ENCODE measurements around the gene IFI27L2.

Gene IFI27L2, protein sequence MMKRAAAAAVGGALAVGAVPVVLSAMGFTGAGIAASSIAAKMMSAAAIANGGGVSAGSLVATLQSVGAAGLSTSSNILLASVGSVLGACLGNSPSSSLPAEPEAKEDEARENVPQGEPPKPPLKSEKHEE

DNA sequence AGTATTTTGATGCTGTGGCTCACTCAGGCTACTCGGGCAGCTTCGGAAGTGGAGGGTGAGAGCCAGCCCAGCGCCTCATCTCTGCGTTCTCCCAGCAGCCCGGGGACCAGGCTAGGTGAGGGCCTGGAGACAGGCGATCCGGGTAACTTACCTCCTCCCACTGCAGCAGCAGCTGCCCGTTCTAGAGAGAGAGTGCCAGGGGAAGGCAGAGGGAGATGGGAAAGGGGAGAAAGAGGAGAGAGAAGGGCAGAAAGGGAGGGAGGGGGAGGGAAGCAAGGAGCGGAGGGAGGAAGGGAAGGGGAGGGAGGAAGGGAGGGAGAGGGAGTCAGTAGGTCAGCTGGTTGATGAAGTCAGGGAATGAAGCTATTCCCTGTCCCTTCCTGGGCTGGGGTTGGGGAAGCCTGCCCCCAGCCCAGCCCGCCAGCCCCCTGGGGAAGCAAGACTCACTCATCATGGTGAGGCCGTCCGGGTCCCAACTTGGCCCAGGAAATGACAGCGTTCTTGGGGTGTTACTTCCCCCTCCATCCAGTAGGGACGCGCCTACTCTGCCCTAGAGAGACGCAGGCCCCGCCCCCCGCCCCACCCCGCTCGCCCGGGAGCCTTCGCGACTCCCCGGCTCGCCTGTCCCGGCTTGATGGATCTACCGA lies at the start of gene IFI27L2:
Gene IFI27L2 (minus strand): TSS at position 494 of the 647 bp plus-strand sequence. CDS start 40 bp downstream, at position 454.
- no peaks in the 10 kb centered on the region for H3K9me3 ChIP-seq (ENCODE audit: control insufficient read depth, insufficient read depth, low read length)
- no peaks in the 10 kb centered on the region for H3K4me1 ChIP-seq (ENCODE audit: control insufficient read depth, insufficient read depth, low read length)
- H3K4me3 ChIP-seq (ENCODE audit: low read depth, low read length): peak within 1 kb of the TSS; percentile 67
- peak within 1 kb of the TSS; percentile 26 for H3K9ac ChIP-seq (ENCODE audit: low read depth, low read length)
- H3K27me3 ChIP-seq (ENCODE audit: control insufficient read depth, insufficient read depth, low read length): peaks cover 3% of the 10 kb centered on the region
- H3K36me3 ChIP-seq (ENCODE audit: control insufficient read depth, insufficient read depth, low read length): no peaks in the 10 kb centered on the region

GRCh38 chr14:94177806-94178205 lies 48.4 kb upstream of the IFI27L2 start:
- H3K36me3 ChIP-seq (ENCODE audit: control insufficient read depth, insufficient read depth, low read length): no peaks in the 10 kb centered on the region
- no peak overlapping the region for H3K9ac ChIP-seq (ENCODE audit: low read depth, low read length)
- H3K4me1 ChIP-seq (ENCODE audit: control insufficient read depth, insufficient read depth, low read length): peaks cover 6% of the 10 kb centered on the region
- no peaks in the 10 kb centered on the region for H3K9me3 ChIP-seq (ENCODE audit: control insufficient read depth, insufficient read depth, low read length)
- peaks cover 18% of the 10 kb centered on the region for H3K27me3 ChIP-seq (ENCODE audit: control insufficient read depth, insufficient read depth, low read length)
- H3K4me3 ChIP-seq (ENCODE audit: low read depth, low read length): no peak overlapping the region

DNA sequence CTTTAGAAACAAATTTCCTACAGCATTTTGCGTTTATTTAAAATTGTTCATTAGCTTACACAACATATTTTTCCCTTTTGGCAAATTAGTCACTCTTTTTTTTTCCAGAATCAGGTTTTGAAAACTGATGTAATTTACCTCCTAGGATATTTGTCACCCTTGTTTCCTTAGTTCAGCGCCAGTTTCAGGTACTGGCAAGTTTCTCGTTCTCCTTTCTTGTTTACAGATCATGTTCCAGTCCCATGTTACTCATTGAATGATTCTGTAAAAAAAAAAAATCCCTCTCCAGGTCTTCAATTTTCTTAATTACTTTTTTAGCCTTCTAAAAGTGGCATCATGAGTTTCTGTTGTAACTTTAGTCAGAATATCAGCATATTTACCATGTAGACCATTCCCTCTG lies 47.4 kb upstream of the IFI27L2 start:
- H3K9ac ChIP-seq (ENCODE audit: low read depth, low read length): no peak overlapping the region
- no peaks in the 10 kb centered on the region for H3K9me3 ChIP-seq (ENCODE audit: control insufficient read depth, insufficient read depth, low read length)
- no peaks in the 10 kb centered on the region for H3K36me3 ChIP-seq (ENCODE audit: control insufficient read depth, insufficient read depth, low read length)
- no peak overlapping the region for H3K4me3 ChIP-seq (ENCODE audit: low read depth, low read length)
- H3K4me1 ChIP-seq (ENCODE audit: control insufficient read depth, insufficient read depth, low read length): peaks cover 7% of the 10 kb centered on the region
- H3K27me3 ChIP-seq (ENCODE audit: control insufficient read depth, insufficient read depth, low read length): peaks cover 27% of the 10 kb centered on the region

DNA sequence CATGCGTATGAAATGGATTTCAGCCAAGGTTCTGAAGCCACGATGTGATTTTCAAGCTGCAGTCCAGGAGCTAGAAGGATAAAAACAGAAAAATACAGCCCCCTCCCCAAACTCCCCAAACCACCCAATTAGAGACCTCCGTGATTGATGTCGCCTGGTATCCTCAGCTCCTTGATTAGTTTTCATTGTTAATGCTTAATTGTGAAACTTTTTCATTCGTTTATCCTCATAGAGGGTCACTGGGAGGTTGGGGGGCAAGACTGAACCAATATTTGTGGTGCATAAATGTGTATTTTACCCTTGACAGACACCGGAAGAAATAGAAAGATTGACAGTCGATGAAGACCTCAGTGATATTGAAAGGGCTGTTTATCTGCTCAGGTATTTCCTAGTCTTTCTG lies 46.3 kb upstream of the IFI27L2 start:
- peaks cover 7% of the 10 kb centered on the region for H3K4me1 ChIP-seq (ENCODE audit: control insufficient read depth, insufficient read depth, low read length)
- H3K9ac ChIP-seq (ENCODE audit: low read depth, low read length): no peak overlapping the region
- H3K4me3 ChIP-seq (ENCODE audit: low read depth, low read length): peak overlapping the region; percentile 73
- H3K27me3 ChIP-seq (ENCODE audit: control insufficient read depth, insufficient read depth, low read length): peaks cover 33% of the 10 kb centered on the region
- H3K9me3 ChIP-seq (ENCODE audit: control insufficient read depth, insufficient read depth, low read length): no peaks in the 10 kb centered on the region
- no peaks in the 10 kb centered on the region for H3K36me3 ChIP-seq (ENCODE audit: control insufficient read depth, insufficient read depth, low read length)

DNA sequence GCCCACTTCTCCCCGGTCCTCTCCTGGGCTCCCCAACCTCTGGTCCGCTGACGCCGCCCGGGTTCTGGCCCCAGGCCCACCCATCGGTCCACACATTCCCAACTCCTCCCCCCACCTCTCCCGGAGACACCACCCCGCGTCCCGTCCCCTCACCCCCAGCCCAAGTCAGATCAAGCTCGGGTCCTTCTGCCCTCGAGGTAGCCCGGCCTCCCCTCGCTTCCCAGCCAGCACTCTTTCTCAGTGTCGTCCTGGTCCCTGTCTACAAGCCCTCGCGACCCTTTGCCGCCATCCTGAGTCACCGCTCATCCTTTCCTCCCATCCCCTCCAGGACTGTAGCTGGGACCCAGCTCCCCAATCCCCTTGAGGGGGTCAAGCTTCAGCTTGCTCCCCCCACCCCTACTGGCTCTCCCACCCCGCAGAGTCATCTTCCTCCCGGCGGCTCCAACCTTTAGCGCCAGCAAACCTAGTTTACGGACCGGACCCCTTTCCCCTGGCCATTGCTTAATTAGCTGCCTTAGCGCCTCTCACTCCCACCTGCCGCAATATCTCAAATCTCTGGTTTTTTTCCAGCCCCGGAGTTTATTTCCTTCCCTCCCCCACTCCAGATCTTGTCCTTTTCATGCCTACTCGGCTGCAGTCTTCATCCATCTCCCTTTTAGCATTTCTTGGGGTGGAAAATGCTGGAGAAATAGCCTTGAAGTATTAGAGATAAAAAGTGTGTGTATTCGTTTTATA lies 45.8 kb upstream of the IFI27L2 start:
- Histone ChIP-seq H3K36me3 (ENCODE audit: control insufficient read depth, insufficient read depth, low read length) (no peaks in the 10 kb centered on the region), H3K4me3 (ENCODE audit: low read depth, low read length) (peak overlapping the region; percentile 73)

GRCh38 chr14:94174604-94175010 lies 45.2 kb upstream of the IFI27L2 start:
- Histone ChIP-seq H3K27me3 (ENCODE audit: control insufficient read depth, insufficient read depth, low read length) (peaks cover 33% of the 10 kb centered on the region), H3K4me3 (ENCODE audit: low read depth, low read length) (peak overlapping the region; percentile 73), H3K9ac (ENCODE audit: low read depth, low read length) (no peak overlapping the region), H3K36me3 (ENCODE audit: control insufficient read depth, insufficient read depth, low read length) (no peaks in the 10 kb centered on the region), H3K4me1 (ENCODE audit: control insufficient read depth, insufficient read depth, low read length) (peaks cover 5% of the 10 kb centered on the region), H3K9me3 (ENCODE audit: control insufficient read depth, insufficient read depth, low read length) (no peaks in the 10 kb centered on the region)

More for the DNA sequence above, 45.8 kb upstream of the IFI27L2 start:
- Histone ChIP-seq H3K9me3 (ENCODE audit: control insufficient read depth, insufficient read depth, low read length) (no peaks in the 10 kb centered on the region), H3K9ac (ENCODE audit: low read depth, low read length) (peak overlapping the region; percentile 16), H3K27me3 (ENCODE audit: control insufficient read depth, insufficient read depth, low read length) (peaks cover 33% of the 10 kb centered on the region), H3K4me1 (ENCODE audit: control insufficient read depth, insufficient read depth, low read length) (peaks cover 7% of the 10 kb centered on the region)

GRCh38 chr14:94173885-94174603 lies 44.6 kb upstream of the IFI27L2 start, which contains the start of gene PPP4R4:
TSS of gene PPP4R4 (plus strand) at chr14:94174322. CDS start at chr14:94174466, 144 bp downstream.
- peaks cover 33% of the 10 kb centered on the region for H3K27me3 ChIP-seq (ENCODE audit: control insufficient read depth, insufficient read depth, low read length)

DNA sequence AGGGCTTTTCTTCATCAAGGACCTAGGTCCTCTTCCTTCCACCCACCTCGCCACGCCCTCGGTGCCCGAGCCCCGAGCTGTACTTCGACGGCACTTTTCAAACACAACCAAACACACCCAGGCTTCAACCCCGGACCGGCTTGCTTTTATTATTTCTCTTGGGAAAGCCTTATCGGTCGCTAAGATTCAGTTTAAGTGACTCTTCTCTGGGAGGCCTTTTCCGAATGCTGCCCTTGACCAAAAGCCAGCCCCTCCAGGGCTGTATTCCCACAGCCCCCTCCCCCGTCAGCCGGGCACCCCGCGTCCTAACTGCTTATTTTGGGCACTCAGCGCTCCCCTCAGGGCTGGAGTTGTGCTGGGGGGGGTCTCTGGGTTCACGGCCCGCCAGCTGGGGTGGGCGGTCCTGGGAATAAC lies 44.1 kb upstream of the IFI27L2 start:
- H3K9me3 ChIP-seq (ENCODE audit: control insufficient read depth, insufficient read depth, low read length): no peaks in the 10 kb centered on the region
- H3K4me3 ChIP-seq (ENCODE audit: low read depth, low read length): peak overlapping the region; percentile 71
- no peak overlapping the region for H3K9ac ChIP-seq (ENCODE audit: low read depth, low read length)
- no peaks in the 10 kb centered on the region for H3K36me3 ChIP-seq (ENCODE audit: control insufficient read depth, insufficient read depth, low read length)
- peaks cover 33% of the 10 kb centered on the region for H3K27me3 ChIP-seq (ENCODE audit: control insufficient read depth, insufficient read depth, low read length)
- peaks cover 5% of the 10 kb centered on the region for H3K4me1 ChIP-seq (ENCODE audit: control insufficient read depth, insufficient read depth, low read length)

More at GRCh38 chr14:94173885-94174603, 44.6 kb upstream of the IFI27L2 start, which contains the start of gene PPP4R4:
- Histone ChIP-seq H3K36me3 (ENCODE audit: control insufficient read depth, insufficient read depth, low read length) (no peaks in the 10 kb centered on the region), H3K9ac (ENCODE audit: low read depth, low read length) (peak within 1 kb of the TSS; percentile 16), H3K4me3 (ENCODE audit: low read depth, low read length) (peak within 1 kb of the TSS; percentile 73), H3K9me3 (ENCODE audit: control insufficient read depth, insufficient read depth, low read length) (no peaks in the 10 kb centered on the region), H3K4me1 (ENCODE audit: control insufficient read depth, insufficient read depth, low read length) (peaks cover 5% of the 10 kb centered on the region)

DNA sequence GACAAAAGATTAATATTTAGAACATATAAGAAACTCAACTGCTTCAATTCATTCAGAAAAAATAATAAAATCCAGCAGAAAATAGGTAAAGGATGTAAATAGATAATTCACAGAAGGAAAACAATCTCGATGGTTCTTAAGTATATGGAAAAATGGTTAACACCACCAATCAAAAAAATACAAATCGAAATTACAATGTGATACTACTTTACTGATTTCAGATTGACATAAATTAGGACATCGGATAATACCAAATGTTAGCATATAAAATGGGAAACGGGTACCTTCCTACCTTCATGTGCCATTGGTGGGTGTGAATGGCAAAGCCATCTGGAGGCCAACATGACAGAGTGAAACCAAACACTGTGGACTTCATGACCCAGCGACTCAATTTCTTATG lies 43.1 kb upstream of the IFI27L2 start:
- Histone ChIP-seq H3K9ac (ENCODE audit: low read depth, low read length) (no peak overlapping the region), H3K27me3 (ENCODE audit: control insufficient read depth, insufficient read depth, low read length) (peaks cover 33% of the 10 kb centered on the region), H3K36me3 (ENCODE audit: control insufficient read depth, insufficient read depth, low read length) (no peaks in the 10 kb centered on the region), H3K9me3 (ENCODE audit: control insufficient read depth, insufficient read depth, low read length) (no peaks in the 10 kb centered on the region), H3K4me3 (ENCODE audit: low read depth, low read length) (no peak overlapping the region), H3K4me1 (ENCODE audit: control insufficient read depth, insufficient read depth, low read length) (peaks cover 5% of the 10 kb centered on the region)

DNA sequence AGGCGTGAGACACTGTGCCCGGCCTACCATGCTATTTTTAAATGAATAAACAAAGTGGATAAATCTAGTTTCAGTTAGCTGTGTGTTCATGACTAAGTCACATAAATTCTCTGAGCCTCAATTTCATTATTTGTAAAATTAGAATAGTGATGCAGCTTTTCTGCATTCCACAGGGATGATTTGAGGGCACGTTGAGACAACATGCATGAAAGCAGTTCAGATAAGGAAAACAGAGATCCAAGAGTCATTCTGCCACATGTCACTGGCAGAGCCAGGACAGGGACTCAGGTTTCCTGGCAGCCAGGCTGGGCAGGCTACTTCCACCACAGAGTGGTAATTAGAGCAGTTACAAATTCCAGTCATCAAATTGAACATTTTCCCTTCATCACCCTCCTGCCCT lies 41.8 kb upstream of the IFI27L2 start:
- Histone ChIP-seq H3K36me3 (ENCODE audit: control insufficient read depth, insufficient read depth, low read length) (no peaks in the 10 kb centered on the region), H3K27me3 (ENCODE audit: control insufficient read depth, insufficient read depth, low read length) (peaks cover 25% of the 10 kb centered on the region), H3K4me1 (ENCODE audit: control insufficient read depth, insufficient read depth, low read length) (peaks cover 5% of the 10 kb centered on the region), H3K4me3 (ENCODE audit: low read depth, low read length) (no peak overlapping the region), H3K9me3 (ENCODE audit: control insufficient read depth, insufficient read depth, low read length) (no peaks in the 10 kb centered on the region), H3K9ac (ENCODE audit: low read depth, low read length) (no peak overlapping the region)

DNA sequence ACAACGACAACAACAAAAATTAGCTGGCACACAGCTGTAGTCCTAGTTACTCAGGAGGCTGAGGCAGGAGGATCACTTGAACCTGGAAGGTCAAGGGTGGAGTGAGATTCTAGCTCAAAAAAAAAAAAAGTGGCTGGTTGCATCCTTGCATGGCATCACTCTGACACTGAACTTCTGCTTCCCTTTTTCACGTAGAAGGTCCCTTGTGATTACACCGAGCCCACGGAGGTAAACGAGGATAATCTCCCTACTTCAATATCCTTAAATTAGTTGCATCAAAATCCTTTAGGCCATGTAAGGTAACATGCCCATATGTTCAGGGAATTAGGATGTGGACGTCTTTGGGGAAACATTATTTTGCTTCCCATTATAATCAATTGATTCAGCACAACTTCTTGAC lies 40.7 kb upstream of the IFI27L2 start:
- Histone ChIP-seq H3K36me3 (ENCODE audit: control insufficient read depth, insufficient read depth, low read length) (no peaks in the 10 kb centered on the region), H3K9me3 (ENCODE audit: control insufficient read depth, insufficient read depth, low read length) (no peaks in the 10 kb centered on the region), H3K4me3 (ENCODE audit: low read depth, low read length) (no peak overlapping the region), H3K4me1 (ENCODE audit: control insufficient read depth, insufficient read depth, low read length) (peaks cover 5% of the 10 kb centered on the region), H3K9ac (ENCODE audit: low read depth, low read length) (no peak overlapping the region), H3K27me3 (ENCODE audit: control insufficient read depth, insufficient read depth, low read length) (peaks cover 21% of the 10 kb centered on the region)
